Tongue (tissue), 2 donors: ENCODE measurements around the gene UBA7. TPM values are rescaled to one million over a fixed set of nuclear protein-coding genes. Genes with fewer than 3 reads are reported as not detected.
"Not testable (repeated sequence)": the region's sequence is repeated elsewhere in the genome, so short reads cannot be mapped to it uniquely, and the experiment has no call there.

ENCODE experiments used
- DNase-seq: peaks from one replicate; pipeline ENCODE4 v3.0.0-alpha.2; 2015
- total RNA-seq: library from RNA; depleted of rRNA; stranded (reverse); fragments of >200 nt; gene quantifications from one replicate; pipeline ENCODE4 v1.2.3, GENCODE V29; 2014

Gene UBA7, protein sequence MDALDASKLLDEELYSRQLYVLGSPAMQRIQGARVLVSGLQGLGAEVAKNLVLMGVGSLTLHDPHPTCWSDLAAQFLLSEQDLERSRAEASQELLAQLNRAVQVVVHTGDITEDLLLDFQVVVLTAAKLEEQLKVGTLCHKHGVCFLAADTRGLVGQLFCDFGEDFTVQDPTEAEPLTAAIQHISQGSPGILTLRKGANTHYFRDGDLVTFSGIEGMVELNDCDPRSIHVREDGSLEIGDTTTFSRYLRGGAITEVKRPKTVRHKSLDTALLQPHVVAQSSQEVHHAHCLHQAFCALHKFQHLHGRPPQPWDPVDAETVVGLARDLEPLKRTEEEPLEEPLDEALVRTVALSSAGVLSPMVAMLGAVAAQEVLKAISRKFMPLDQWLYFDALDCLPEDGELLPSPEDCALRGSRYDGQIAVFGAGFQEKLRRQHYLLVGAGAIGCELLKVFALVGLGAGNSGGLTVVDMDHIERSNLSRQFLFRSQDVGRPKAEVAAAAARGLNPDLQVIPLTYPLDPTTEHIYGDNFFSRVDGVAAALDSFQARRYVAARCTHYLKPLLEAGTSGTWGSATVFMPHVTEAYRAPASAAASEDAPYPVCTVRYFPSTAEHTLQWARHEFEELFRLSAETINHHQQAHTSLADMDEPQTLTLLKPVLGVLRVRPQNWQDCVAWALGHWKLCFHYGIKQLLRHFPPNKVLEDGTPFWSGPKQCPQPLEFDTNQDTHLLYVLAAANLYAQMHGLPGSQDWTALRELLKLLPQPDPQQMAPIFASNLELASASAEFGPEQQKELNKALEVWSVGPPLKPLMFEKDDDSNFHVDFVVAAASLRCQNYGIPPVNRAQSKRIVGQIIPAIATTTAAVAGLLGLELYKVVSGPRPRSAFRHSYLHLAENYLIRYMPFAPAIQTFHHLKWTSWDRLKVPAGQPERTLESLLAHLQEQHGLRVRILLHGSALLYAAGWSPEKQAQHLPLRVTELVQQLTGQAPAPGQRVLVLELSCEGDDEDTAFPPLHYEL
- 17.4 TPM for total RNA-seq

- DNase-seq = peak; percentile 61
These were observed at the start of gene UBA7 for GRCh38 chr3:49813497-49814174. Gene UBA7 (minus strand): TSS chr3:49813953. CDS start chr3:49813787, 166 bp downstream.

- DNase-seq = no peak
These were observed 46.0 kb upstream of the UBA7 start for GRCh38 chr3:49859576-49860305.

DNA sequence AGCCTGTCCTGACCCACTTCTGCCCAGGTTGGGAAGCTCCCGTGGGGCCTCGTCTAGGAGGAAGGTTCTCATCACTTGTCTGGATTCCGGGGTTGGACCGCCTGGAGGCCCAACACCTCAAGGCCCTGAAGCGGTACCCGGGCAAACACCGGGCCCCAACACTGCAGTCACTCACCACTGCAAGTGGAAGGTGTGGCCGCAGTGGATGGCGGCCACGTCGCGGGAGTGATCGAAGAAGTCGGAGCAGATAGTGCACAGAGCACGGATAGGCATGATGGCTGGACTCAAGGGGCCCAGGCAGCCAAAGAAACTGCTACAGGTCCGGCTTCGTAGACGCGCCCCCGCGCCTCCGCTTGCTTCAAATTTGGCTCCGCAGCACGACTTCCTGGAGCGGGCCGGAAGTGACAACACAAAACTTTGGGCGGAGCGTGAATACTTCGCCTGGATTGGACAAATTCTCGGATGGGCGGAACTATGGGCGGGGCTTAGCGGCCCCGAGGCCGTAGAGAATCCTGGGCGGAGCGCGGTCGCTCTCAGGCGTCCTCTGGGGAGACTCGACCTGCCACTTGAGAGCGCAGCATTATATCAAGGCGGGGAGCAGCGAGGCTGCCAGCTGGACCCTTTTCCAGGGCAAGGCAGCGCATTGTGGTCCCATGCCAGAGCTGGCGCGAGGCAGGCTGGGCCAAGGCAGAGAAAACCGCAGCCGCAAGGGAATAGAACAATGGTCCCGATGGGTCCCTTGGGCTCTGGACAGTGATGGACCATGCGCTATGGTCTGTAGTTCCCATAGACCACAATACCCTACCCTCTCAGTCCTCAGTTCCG lies 42.6 kb upstream of the UBA7 start, which contains the start of gene TRAIP:
Gene TRAIP (minus strand): TSS at position 384 of the 825 bp plus-strand sequence. CDS start 111 bp downstream, at position 273.
- peak; percentile 98 for DNase-seq

GRCh38 chr3:49855662-49856061 lies 41.9 kb upstream of the UBA7 start:
- no peak for DNase-seq

GRCh38 chr3:49845694-49846093 lies 31.9 kb upstream of the UBA7 start:
- DNase-seq = no peak

DNA sequence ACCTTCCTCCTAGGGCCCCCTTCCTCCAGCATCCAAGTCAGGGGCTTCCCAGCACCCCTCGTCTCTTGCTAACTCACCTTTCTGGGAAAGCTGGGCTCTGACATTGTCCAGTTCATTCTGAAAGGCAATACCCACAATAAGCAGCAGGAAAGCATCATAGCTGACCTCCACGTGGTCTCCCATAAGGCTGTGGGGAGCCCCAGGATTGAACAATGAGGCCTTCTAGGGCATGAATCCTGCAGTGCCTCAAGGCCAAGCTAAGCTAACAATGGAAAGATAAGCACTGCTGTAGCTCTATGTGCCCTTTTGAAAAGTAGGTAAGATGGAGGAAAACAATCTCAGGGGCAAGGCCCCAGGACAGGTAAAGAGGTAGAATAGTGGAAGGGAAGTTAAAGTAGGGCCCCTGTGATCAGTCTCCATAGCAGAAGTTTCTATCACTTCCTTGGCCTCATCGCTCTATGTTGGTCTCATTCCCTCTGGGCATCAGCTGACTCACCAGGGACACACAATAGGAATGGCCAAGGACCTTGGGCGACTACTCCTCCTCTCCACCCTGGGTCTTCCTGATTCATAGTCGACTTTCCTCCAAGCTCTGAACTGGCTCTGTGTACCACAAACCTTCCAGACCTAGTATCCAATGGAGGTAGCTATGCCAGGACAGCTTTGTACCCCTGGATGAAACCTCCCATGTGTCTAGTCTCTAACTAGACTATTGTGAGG lies 30.9 kb upstream of the UBA7 start:
- DNase-seq = no peak

GRCh38 chr3:49842843-49843517 lies 29.2 kb upstream of the UBA7 start:
- DNase-seq = no peak

DNA sequence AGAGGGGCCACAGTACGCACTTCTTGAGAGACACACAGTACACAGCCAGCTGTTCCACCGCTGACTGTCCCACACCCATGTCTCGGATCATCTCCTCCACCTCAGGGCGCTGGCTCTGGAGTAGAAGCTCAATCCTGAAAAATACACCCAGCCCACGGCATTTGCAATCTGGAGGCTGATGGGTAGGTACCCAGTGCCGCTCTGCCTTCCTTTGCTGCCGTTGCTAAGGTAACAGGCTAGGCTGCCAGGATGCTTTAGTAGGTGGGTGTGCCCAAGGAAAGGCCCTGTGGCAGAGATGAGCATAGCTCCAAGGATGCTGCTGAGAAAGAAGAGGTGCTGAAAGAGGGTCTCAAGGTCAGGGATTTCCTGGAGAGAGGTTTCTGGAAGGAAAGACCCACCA lies 28.1 kb upstream of the UBA7 start:
- no peak for DNase-seq

- DNase-seq = peak; percentile 18
These were observed 27.5 kb upstream of the UBA7 start for GRCh38 chr3:49841126-49841696.

- DNase-seq = peak; percentile 82
These were observed 26.6 kb upstream of the UBA7 start for GRCh38 chr3:49840388-49840787.

- peak; percentile 94 for DNase-seq
These were observed 25.5 kb upstream of the UBA7 start for GRCh38 chr3:49839193-49839809.

DNA sequence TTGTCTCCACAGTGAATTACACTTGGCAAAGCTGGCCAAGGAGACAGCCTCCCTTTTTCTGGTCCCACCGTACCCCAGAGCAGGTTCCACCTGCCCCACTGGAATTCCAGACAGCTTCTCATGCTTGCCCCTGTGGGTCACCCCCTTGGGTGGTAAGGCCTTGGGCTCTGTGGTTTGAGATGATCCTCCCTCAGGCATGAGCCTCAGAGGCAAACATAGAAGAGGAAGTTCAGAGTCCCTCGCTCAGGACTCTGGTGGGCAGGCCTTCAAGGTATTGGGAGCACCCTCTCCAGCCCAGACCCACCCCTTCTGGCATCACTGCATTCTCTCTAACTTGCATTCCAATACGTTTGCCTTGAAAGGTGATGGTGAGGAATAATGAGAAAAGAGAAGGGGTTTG lies 17.6 kb upstream of the UBA7 start:
- DNase-seq = no peak

- DNase-seq = no peak
These were observed 12.3 kb upstream of the UBA7 start for GRCh38 chr3:49826016-49826415.

DNA sequence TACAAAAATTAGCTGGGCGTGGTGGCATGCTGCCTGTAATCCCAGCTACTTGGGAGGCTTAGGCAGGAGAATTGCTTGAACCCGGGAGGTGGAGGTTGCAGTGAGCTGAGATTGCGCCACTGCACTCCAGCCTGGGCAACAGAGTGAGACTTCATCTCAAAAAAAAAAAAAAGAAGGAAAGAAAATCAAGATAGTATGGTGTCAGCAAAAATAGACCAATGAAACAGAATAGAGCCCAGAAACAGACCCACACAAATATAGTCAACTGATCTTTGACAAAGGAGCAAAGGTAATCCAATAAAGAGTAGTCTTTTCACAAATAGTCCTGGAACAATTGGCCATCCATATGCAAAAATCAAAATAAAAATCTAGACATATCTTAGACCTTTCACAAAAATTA lies 9.4 kb upstream of the UBA7 start:
- DNase-seq = not testable (repeated sequence)

- DNase-seq = no peak
These were observed 747 bp downstream of the UBA7 start for GRCh38 chr3:49812916-49813496.

DNA sequence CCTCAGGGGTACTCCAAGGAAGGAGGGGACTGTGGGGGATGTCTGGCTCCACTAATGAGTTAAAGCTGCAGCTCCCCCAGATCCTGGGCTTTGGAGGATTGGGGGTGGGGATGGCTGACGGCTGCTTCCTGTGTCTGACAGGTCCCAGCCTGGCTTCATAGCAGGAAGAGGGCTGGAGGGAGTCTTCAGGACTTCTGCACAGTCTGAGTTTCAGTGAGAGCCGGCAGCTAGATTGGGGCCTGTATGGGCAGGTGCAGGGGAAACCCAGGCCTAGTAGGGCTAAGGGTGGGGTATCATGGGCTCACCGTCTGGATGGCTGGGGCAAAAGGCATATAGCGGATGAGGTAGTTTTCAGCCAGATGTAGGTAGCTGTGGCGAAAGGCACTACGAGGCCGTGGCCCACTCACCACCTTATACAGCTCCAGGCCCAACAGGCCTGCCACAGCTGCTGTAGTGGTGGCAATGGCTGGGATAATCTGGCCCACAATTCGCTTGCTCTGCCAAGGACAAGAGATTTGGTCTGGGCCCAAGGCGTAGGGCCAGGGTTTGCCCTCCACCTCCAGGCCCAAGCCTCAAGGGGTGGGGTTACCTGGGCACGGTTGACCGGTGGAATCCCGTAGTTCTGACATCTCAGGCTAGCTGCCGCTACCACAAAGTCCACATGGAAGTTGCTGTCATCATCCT lies 6.2 kb downstream of the UBA7 start:
- peak; percentile 62 for DNase-seq

- no peak for DNase-seq
These were observed 6.9 kb downstream of the UBA7 start for GRCh38 chr3:49806850-49807249.
